Activated naive CD8-positive, alpha-beta T cell treated with anti-CD3 and anti-CD28 coated beads, Interleukin-2, amount 50 U/mL, for 24 hours (primary cell): ENCODE results near the gene BRMS1L.
"Not testable (repeated sequence)": the region's sequence is repeated elsewhere in the genome, so short reads cannot be mapped to it uniquely, and the experiment has no call there.

Source experiments
- ATAC-seq: fragments of 150-1000 bp; cut with Tn5 transposase; one replicate; pipeline ENCODE4 v1.10.0; 2021
- DNase-seq: peaks from one replicate; pipeline ENCODE4 v3.0.0; 2021
- H3K27ac Mint-ChIP-seq: one replicate; pipeline ENCODE4 v1.8.0; 2021; ENCODE audit warnings: mild to moderate bottlenecking, mixed read lengths
- H3K27me3 Mint-ChIP-seq: one replicate; pipeline ENCODE4 v1.8.0; 2021; ENCODE audit warnings: mixed read lengths
- H3K36me3 Mint-ChIP-seq: one replicate; pipeline ENCODE4 v1.8.0; 2021; ENCODE audit warnings: low read depth, mixed read lengths
- H3K4me1 Mint-ChIP-seq: one replicate; pipeline ENCODE4 v1.8.0; 2021; ENCODE audit warnings: mixed read lengths
- H3K4me3 Mint-ChIP-seq: one replicate; pipeline ENCODE4 v1.8.0; 2021; ENCODE audit warnings: mild to moderate bottlenecking, moderate library complexity, mixed read lengths
- H3K9me3 Mint-ChIP-seq: one replicate; pipeline ENCODE4 v1.8.0; 2021; ENCODE audit warnings: mixed read lengths

BRMS1L gene

GRCh38 chr14:35835208-35835982, 9.3 kb downstream of the BRMS1L start:
- H3K36me3 Mint-ChIP-seq = peaks cover 46% of the 10 kb centered on the region
- H3K4me3 Mint-ChIP-seq = no peak overlapping the region
- no peaks in the 10 kb centered on the region for H3K27me3 Mint-ChIP-seq
- H3K9me3 Mint-ChIP-seq = peaks cover 16% of the 10 kb centered on the region
- no peak overlapping the region for H3K27ac Mint-ChIP-seq
- no peak for ATAC-seq
- H3K4me1 Mint-ChIP-seq = no peaks in the 10 kb centered on the region
- DNase-seq = no peak

GRCh38 chr14:35841704-35842103, 15.6 kb downstream of the BRMS1L start:
- not testable (repeated sequence) for H3K4me3 Mint-ChIP-seq, H3K27me3 Mint-ChIP-seq, ATAC-seq, DNase-seq, H3K4me1 Mint-ChIP-seq, H3K27ac Mint-ChIP-seq
- peaks cover 38% of the 10 kb centered on the region for H3K9me3 Mint-ChIP-seq
- peaks cover 83% of the 10 kb centered on the region for H3K36me3 Mint-ChIP-seq

GRCh38 chr14:35842245-35842644, 16.1 kb downstream of the BRMS1L start:
- H3K9me3 Mint-ChIP-seq = peaks cover 38% of the 10 kb centered on the region
- ATAC-seq, H3K27me3 Mint-ChIP-seq, H3K4me1 Mint-ChIP-seq, H3K27ac Mint-ChIP-seq, DNase-seq, H3K4me3 Mint-ChIP-seq: not testable (repeated sequence)
- peaks cover 79% of the 10 kb centered on the region for H3K36me3 Mint-ChIP-seq

- no peak overlapping the region for H3K4me3 Mint-ChIP-seq
- H3K27me3 Mint-ChIP-seq = no peaks in the 10 kb centered on the region
- H3K4me1 Mint-ChIP-seq = no peaks in the 10 kb centered on the region
- DNase-seq (no peak), ATAC-seq (no peak)
- no peak overlapping the region for H3K27ac Mint-ChIP-seq
- H3K36me3 Mint-ChIP-seq = peaks cover 66% of the 10 kb centered on the region
- peaks cover 31% of the 10 kb centered on the region for H3K9me3 Mint-ChIP-seq
Observed at GRCh38 chr14:35844494-35844893, 18.4 kb downstream of the BRMS1L start.

GRCh38 chr14:35847636-35848035, 21.5 kb downstream of the BRMS1L start:
- Mint-ChIP-seq H3K36me3 (peaks cover 53% of the 10 kb centered on the region), H3K27me3 (no peaks in the 10 kb centered on the region), H3K4me3 (no peak overlapping the region), H3K4me1 (no peaks in the 10 kb centered on the region), H3K27ac (no peak overlapping the region), H3K9me3 (peaks cover 4% of the 10 kb centered on the region)
- no peak for DNase-seq
- ATAC-seq = no peak

GRCh38 chr14:35849122-35849521, 23.0 kb downstream of the BRMS1L start:
- Mint-ChIP-seq H3K36me3 (peaks cover 40% of the 10 kb centered on the region), H3K4me1 (no peaks in the 10 kb centered on the region), H3K4me3 (no peak overlapping the region), H3K27me3 (no peaks in the 10 kb centered on the region), H3K9me3 (no peaks in the 10 kb centered on the region), H3K27ac (no peak overlapping the region)
- DNase-seq = no peak
- no peak for ATAC-seq

GRCh38 chr14:35851823-35852222, 25.7 kb downstream of the BRMS1L start:
- H3K4me3 Mint-ChIP-seq = no peak overlapping the region
- H3K4me1 Mint-ChIP-seq = no peaks in the 10 kb centered on the region
- H3K27me3 Mint-ChIP-seq = no peaks in the 10 kb centered on the region
- ATAC-seq (no peak), DNase-seq (no peak)
- peaks cover 21% of the 10 kb centered on the region for H3K36me3 Mint-ChIP-seq
- H3K9me3 Mint-ChIP-seq = no peaks in the 10 kb centered on the region
- no peak overlapping the region for H3K27ac Mint-ChIP-seq

GRCh38 chr14:35853225-35853624, 27.1 kb downstream of the BRMS1L start:
- no peaks in the 10 kb centered on the region for H3K27me3 Mint-ChIP-seq

GRCh38 chr14:35854696-35855270, 28.6 kb downstream of the BRMS1L start:
- Mint-ChIP-seq H3K4me1 (no peaks in the 10 kb centered on the region), H3K27me3 (no peaks in the 10 kb centered on the region), H3K27ac (no peak overlapping the region), H3K4me3 (no peak overlapping the region), H3K9me3 (no peaks in the 10 kb centered on the region), H3K36me3 (peaks cover 24% of the 10 kb centered on the region)
- DNase-seq (no peak), ATAC-seq (no peak)

More at GRCh38 chr14:35853225-35853624, 27.1 kb downstream of the BRMS1L start:
- Mint-ChIP-seq H3K4me3 (no peak overlapping the region), H3K27ac (no peak overlapping the region), H3K9me3 (no peaks in the 10 kb centered on the region), H3K4me1 (no peaks in the 10 kb centered on the region), H3K36me3 (peaks cover 21% of the 10 kb centered on the region)
- no peak for DNase-seq
- no peak for ATAC-seq

- no peaks in the 10 kb centered on the region for H3K27me3 Mint-ChIP-seq
- H3K4me3 Mint-ChIP-seq = no peak overlapping the region
- H3K9me3 Mint-ChIP-seq = no peaks in the 10 kb centered on the region
- no peak for DNase-seq
- no peak for ATAC-seq
- peaks cover 18% of the 10 kb centered on the region for H3K36me3 Mint-ChIP-seq
- no peak overlapping the region for H3K27ac Mint-ChIP-seq
- H3K4me1 Mint-ChIP-seq = no peaks in the 10 kb centered on the region
Observed at GRCh38 chr14:35855876-35856481, 29.8 kb downstream of the BRMS1L start.

GRCh38 chr14:35858521-35859209, 32.5 kb downstream of the BRMS1L start:
- no peak for DNase-seq
- Mint-ChIP-seq H3K4me3 (no peak overlapping the region), H3K9me3 (no peaks in the 10 kb centered on the region), H3K27me3 (no peaks in the 10 kb centered on the region), H3K4me1 (no peaks in the 10 kb centered on the region), H3K36me3 (peaks cover 17% of the 10 kb centered on the region), H3K27ac (no peak overlapping the region)
- no peak for ATAC-seq

- Mint-ChIP-seq H3K27me3 (no peaks in the 10 kb centered on the region), H3K36me3 (peaks cover 32% of the 10 kb centered on the region), H3K27ac (no peak overlapping the region), H3K4me3 (no peak overlapping the region), H3K9me3 (no peaks in the 10 kb centered on the region), H3K4me1 (no peaks in the 10 kb centered on the region)
- ATAC-seq = no peak
- DNase-seq = no peak
Observed at GRCh38 chr14:35861204-35861868, 35.2 kb downstream of the BRMS1L start.

GRCh38 chr14:35865611-35866324, 39.6 kb downstream of the BRMS1L start:
- Mint-ChIP-seq H3K27me3 (no peaks in the 10 kb centered on the region), H3K36me3 (peaks cover 28% of the 10 kb centered on the region), H3K4me3 (no peak overlapping the region), H3K4me1 (no peaks in the 10 kb centered on the region), H3K27ac (no peak overlapping the region), H3K9me3 (no peaks in the 10 kb centered on the region)
- no peak for ATAC-seq
- no peak for DNase-seq
